GM18520 (cell line): ENCODE measurements around the gene PIK3R1.
A peak's percentile ranks its signal among the peaks of the same experiment; 100 is the strongest.

Experiments
- ATAC-seq: cut with Tn5 transposase; IDR thresholded peaks from one replicate; pipeline ENCODE4 v1.9.1; 2021; ENCODE audit not compliant: unreplicated experiment

The PIK3R1 gene

DNA sequence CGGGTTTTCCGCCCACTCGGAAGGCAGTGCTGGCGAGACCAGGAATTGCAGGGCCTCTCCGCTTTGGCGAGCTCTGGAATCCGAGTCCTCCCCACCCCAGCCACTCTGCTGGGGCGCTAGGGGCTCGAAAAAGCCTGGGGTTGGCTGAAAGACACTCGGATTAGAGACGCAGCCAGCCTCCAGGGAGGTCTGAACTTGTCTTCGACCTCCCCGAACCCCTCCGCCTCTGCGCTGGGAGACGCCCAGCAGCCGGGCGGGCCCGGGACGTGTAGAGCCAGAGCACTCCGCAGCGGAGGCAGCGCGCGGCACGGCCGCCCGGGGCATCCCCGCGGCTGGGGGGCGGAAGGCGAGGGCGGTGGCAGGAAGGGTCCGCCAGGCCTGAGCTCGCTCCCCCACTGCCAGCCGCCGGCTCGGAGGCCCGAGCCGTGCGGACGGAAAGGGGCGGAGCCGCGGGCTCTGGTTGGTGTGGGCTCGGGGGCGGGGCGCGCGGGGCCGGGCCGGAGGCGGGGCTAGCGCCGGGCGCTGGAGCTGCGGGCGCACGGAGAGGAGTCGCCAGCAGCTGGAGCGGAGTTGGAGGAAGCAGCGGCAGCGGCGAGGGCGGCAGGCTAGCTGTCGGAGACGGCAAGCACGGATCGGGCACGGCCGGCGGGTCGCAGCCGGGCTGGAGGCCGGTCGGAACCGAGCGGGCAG lies at the start of gene PIK3R1:
Gene PIK3R1 (plus strand): TSS at position 549 of the 690 bp plus-strand sequence. CDS start 10,920 bp downstream, outside the sequence.
- ATAC-seq, result peak; percentile 82

DNA sequence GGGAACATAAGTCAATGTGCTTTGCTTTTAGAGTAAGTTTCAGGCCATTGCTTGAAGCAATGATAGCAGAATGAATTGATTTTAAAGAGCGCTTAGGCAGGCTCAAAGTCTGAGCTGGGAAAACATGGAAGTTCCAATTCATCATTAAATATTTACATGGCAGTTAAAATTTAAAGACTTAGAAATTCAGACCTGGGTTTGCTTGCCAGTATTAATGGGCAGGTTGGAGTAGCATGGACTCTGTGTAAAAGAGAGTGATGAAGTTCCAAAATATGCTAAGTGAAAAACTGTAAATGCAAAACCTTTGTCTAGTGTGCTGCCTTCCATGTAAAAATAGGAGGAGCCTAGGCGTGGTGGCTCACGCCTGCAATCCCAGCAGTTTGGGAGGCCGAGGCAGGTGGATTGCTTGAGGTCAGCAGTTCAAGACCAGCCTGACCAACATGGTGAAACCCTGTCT lies 48.3 kb upstream of the PIK3R1 start:
- ATAC-seq, result no peak

DNA sequence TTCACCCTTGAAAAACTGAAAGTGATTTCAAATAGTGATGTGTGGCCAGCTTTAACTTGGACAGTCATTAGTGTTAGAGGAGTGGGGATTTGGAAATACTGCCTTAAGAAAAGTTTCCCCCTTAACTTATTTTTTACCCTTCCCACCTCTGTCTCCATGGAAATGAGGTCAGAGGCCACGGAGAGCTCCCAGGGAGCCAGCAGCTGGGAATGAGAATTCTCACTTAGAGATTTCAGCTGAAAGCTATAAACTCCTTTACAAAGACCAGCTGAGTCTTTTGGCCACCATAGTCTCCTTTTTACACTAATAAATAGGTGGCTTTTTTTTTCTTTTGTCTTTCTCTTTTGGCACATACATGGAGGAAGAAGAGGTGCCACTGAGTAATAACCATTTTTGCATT lies 45.7 kb upstream of the PIK3R1 start:
- no peak for ATAC-seq

DNA sequence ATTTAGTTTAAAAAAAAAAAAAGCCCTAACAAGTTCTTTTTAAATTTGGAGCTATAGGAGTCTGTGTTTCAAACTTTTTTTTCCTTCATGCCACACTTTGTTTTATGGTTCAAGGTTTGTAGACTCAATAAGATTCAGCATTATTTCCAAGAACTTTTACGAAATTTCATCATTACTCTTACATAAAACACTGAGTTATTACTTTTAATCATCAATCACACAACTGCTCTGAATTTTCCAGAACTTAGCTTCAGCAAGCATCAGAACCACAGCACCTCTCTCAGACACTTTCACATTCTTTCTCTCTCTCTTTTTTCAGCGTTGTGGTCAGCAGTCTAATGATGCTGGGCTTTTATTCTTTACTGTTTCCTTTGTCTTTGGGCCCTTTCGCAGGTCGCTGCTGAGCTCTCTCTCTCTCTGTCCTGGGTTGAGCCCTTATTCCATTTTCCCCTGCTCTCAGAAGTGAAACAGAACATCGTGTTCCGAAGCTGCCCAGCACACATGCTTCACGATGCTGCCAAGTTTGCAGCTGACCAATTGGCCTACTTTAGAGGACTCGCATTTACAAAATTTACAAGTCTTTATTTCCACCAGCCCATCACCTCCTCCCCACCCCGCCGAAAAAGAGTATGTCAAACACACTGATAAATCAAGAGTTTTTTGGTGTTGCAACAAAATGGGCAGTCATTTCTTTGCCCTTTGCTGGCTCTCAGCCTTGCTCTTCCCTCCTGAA lies 44.6 kb upstream of the PIK3R1 start:
- ATAC-seq, result no peak

DNA sequence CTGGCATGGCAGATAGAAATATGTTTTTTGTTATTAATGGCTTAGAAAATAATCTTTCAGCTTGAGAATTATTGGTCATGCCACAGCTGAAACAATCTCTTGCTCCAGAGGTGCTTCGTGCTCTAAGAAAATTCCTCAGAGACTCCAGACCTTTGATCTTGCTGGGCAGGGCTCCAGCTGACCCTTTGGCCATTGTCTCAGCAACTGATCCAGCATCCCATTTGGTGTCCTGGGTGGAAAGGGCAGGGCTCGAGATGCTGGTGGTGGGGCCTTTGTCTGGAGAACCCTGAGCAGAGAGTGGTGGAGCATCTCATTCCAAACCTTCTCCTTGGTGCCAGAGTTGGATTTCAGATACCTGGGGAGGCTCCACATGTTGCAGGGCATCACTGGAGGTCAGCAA lies 43.2 kb upstream of the PIK3R1 start:
- no peak for ATAC-seq

- ATAC-seq, result no peak
These were observed 42.5 kb upstream of the PIK3R1 start for GRCh38 chr5:68173007-68173406.

GRCh38 chr5:68176253-68176652 lies 39.3 kb upstream of the PIK3R1 start:
- no peak for ATAC-seq

- ATAC-seq, result no peak
These were observed 38.6 kb upstream of the PIK3R1 start for GRCh38 chr5:68176802-68177479.

- ATAC-seq, result no peak
These were observed 37.9 kb upstream of the PIK3R1 start for GRCh38 chr5:68177676-68178075.

- no peak for ATAC-seq
These were observed 37.0 kb upstream of the PIK3R1 start for GRCh38 chr5:68178579-68178978.

- no peak for ATAC-seq
These were observed 35.2 kb upstream of the PIK3R1 start for GRCh38 chr5:68180121-68181038.

DNA sequence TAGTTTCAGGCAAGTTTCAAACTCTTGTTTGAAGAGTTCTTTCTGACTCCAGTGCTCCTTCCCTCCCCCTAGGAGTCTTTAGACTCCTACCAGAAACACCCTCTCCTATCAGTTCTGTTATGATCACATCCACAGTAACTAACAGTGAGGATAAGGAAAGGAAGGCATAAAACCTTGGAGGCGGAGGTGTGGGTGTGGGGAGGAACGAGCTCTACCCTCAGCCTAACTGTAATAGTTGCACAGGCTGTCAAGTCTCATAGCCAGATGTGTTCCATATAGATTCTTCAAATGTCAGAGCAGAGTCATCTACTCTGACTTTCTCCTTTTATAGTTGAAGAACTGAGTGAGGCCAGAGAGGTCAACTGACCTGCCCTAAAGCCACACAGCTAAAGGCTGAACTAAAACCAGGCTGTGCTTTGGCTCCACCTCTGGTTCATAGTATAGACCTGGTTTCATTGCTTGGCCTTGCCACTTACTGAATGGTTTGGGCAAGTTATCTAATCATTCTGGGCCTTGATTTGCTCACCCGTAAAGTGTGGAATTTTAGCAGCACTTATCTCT lies 34.4 kb upstream of the PIK3R1 start:
- ATAC-seq, result no peak

DNA sequence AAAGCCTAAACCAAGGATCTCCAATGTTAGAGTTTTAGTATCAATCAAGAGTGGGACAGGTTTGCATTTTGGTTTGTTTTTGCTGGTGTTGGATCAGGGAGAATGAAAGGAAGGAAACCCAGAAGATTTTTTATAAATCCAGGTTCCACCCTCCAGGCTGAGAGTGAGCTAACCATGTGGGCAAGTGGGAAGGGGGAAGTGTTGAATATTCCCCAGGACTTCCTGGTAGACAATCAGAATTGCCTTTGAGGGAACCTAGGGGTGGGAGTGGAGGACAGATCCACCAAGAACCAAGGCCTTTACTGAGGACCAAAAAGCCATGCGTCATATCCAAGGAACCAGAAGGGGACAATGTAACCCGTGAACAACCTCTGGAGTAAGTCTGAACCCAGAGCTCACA lies 33.5 kb upstream of the PIK3R1 start:
- no peak for ATAC-seq

GRCh38 chr5:68182534-68182933 lies 33.0 kb upstream of the PIK3R1 start:
- ATAC-seq, result no peak

DNA sequence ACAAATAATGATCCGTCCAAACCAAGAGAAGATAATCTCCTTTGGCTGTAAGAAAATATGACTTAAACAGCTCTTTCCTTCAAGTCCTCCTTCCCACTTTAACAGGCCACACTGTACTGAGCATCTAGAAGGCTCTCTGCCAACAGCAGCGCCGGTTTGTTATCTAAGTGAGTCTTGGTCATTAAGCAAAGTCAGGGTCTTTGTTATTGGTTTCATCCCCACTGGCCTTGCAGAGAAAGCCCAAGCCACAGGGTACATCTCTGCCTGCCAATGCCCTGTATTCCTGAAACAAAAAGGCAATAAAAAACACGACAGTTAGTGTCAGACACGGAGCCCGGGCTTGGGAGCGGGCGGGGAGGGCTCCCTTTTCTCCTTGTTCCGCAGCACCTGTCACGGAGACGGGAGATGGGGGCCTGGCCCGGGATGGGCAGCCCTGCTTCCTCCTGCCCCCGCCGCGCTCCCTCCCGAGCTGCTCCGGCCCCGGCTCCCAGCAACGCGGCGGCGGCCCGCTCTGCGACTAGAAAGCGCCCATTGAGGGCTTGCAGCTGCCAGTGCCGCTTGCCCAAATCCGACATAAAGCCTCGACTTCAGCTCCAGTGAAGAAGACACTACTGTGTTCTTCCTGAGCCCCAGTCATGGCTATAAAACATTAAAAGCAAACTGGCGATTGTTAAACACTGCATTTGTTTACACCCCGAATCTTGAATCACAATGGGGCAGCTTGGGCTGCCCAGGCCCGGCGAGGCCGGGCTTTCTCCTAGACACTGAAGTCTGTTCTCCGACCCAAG lies 28.1 kb upstream of the PIK3R1 start:
- no peak for ATAC-seq

- no peak for ATAC-seq
These were observed 26.4 kb upstream of the PIK3R1 start for GRCh38 chr5:68189171-68189570.

- ATAC-seq, result no peak
These were observed 25.9 kb upstream of the PIK3R1 start for GRCh38 chr5:68189613-68190012.

DNA sequence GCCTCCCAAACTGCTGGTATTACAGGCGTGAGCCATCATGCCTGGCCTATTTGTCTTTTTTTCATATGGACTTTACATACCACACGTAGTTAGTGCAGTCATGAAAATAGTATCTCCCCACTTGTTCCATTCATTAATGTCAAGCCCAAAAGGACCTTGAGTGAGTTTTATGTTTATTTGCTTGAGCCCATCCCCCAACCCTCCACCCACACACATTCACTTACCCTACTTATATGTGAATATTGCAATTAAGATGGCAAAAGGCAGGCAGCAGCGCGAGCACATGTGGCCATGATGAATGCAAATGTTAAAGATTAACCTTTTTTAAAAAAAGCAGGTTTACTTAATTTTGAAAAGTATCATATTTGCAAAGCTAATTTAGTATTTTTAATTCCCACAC lies 24.9 kb upstream of the PIK3R1 start:
- ATAC-seq, result no peak

- ATAC-seq, result no peak
These were observed 24.3 kb upstream of the PIK3R1 start for GRCh38 chr5:68191083-68191791.
